ENCODE data around the gene ADAMTS9. TPM values are rescaled to one million over a fixed set of nuclear protein-coding genes. Genes with fewer than 3 reads are reported as not detected.

The ADAMTS9 gene
- total RNA-seq, 6 donors from 2014 or later, result 12.3 to 54.9 (median 26.6) TPM

DNA sequence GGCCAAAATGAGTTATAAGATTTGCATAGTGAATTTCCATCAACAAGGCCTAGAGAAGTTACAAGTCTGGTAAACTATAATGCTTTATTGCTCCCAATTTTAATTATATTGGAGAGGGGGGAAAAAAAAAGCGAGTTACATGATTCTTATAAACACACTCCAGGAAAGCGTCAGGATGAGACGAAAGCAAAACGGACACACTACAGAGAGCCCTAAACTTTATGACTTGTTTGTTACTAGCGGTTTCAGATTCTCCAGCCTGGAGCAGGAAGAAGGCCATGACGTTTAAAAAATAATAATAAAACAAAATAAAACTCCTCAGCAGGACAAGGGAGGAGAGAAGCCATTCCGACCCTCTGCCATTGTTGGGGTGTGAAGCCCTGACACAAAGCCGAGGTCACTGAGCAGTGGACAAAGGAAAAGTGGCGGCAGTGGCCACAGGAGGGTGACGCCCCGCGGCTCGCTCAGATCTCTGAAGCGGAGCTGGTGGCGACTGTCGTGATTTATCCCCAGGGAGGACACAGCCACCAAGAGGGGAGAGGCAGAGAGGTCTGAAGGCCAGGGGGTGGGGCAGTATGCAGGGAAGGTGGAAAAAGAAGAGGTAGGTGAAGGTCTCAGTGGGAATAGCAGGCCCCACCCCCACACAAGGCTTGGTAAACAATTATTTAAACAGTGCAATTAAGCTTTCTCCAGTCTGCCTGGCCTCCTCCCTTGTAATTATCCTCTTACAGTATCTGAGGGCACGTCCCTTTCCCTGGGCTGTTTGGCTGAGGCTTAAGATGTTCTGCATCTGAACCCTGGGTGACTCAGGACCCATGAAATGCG is 45.3 kb downstream of the ADAMTS9 start:
- no peak overlapping the region for H3K4me3 ChIP-seq
- ATAC-seq (ENCODE audit: low FRiP score in 2 of 2) (no peak), DNase-seq (peak in 1 of 2 donors; percentile 53)
- H3K36me3 ChIP-seq, result peaks cover 0 to 59% (median 3%) of the 10 kb centered on the region in 4 donors
- no peaks in the 10 kb centered on the region for H3K27me3 ChIP-seq
- no peaks in the 10 kb centered on the region for H3K9me3 ChIP-seq
- no peak overlapping the region for H3K27ac ChIP-seq
- WGBS, 2 donors, result 91 to 92% methylated on average over 18 of the region's 18 CpGs
- H3K4me1 ChIP-seq, result no peaks in the 10 kb centered on the region
- TF ChIP-seq POLR2AphosphoS5 (IDR thresholded peaks at IDR 0.05) (no peak), POLR2A (IDR thresholded peaks at IDR 0.05) (no peak)

DNA sequence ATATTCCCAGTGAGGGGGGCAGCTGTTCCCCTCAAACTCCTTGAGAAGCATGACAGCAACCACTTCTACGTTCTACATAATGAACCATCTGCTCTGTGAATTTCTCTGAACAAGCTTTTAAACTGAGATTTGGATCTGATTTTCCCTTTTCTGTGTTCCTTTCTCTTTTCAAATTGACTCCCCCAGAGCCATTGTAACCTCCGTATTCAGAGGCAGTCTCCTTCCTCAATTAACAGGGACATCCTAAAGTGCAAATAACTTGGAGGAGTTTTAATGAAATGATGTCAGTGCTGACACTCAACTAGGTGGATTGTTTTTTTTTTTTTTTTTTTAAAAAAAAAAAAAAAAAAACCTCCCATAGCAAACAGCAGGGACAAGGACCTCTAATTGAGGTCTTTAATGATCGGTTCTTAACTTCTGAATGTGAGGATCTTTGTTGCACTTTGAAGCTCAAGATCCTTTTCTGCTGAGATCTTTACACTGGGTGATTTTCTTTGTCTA is 48.8 kb downstream of the ADAMTS9 start:
- no peak for TF ChIP-seq POLR2AphosphoS5 (IDR thresholded peaks at IDR 0.05)
- TF ChIP-seq, protein P1, sequence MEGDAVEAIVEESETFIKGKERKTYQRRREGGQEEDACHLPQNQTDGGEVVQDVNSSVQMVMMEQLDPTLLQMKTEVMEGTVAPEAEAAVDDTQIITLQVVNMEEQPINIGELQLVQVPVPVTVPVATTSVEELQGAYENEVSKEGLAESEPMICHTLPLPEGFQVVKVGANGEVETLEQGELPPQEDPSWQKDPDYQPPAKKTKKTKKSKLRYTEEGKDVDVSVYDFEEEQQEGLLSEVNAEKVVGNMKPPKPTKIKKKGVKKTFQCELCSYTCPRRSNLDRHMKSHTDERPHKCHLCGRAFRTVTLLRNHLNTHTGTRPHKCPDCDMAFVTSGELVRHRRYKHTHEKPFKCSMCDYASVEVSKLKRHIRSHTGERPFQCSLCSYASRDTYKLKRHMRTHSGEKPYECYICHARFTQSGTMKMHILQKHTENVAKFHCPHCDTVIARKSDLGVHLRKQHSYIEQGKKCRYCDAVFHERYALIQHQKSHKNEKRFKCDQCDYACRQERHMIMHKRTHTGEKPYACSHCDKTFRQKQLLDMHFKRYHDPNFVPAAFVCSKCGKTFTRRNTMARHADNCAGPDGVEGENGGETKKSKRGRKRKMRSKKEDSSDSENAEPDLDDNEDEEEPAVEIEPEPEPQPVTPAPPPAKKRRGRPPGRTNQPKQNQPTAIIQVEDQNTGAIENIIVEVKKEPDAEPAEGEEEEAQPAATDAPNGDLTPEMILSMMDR (IDR thresholded peaks at IDR 0.05), result no peak
- TF ChIP-seq POLR2A (IDR thresholded peaks at IDR 0.05), result no peak
- no peak for TF ChIP-seq EP300 (IDR thresholded peaks at IDR 0.05)
- H3K27ac ChIP-seq, result no peak overlapping the region
- DNase-seq (no peak), ATAC-seq (ENCODE audit: low FRiP score in 2 of 2) (no peak)
- no peaks in the 10 kb centered on the region for H3K27me3 ChIP-seq
- H3K9me3 ChIP-seq, result no peaks in the 10 kb centered on the region
- no peak overlapping the region for H3K4me3 ChIP-seq
- H3K36me3 ChIP-seq, result peaks cover 0 to 54% (median 5%) of the 10 kb centered on the region in 4 donors
- H3K4me1 ChIP-seq, result no peaks in the 10 kb centered on the region
- 80 to 82% methylated on average over 3 of the region's 3 CpGs for WGBS, 2 donors

DNA sequence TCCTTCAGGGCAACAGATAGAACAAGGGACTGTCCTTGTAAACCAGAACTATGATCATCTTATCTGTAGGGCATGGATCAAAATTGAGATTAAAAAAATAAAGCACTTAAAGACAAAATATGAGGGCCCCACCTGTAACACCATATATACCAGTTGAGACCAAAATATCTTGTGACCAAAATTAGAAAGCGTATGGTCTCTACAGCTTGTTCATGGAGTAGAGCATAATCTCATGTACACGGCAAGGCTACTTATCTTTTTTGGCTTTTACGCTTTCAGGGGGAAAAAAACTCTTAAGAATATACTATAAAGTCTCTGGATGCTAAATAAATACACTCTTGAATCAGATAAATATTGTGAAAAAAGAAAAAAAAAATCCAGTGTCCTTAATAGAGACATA is 49.3 kb downstream of the ADAMTS9 start:
- Histone ChIP-seq H3K4me3 (no peak overlapping the region), H3K36me3 (peaks cover 0 to 55% (median 6%) of the 10 kb centered on the region in 4 donors), H3K27ac (no peak overlapping the region), H3K4me1 (no peaks in the 10 kb centered on the region), H3K9me3 (no peaks in the 10 kb centered on the region), H3K27me3 (no peaks in the 10 kb centered on the region)
- TF ChIP-seq EP300 (IDR thresholded peaks at IDR 0.05) (no peak), POLR2A (IDR thresholded peaks at IDR 0.05) (no peak), POLR2AphosphoS5 (IDR thresholded peaks at IDR 0.05) (no peak)
- TF ChIP-seq, protein P1 (IDR thresholded peaks at IDR 0.05), result no peak
- ATAC-seq (ENCODE audit: low FRiP score in 2 of 2), result no peak
- WGBS, 2 donors, result 33 to 60% methylated on average over 3 of the region's 3 CpGs
- no peak for DNase-seq

DNA sequence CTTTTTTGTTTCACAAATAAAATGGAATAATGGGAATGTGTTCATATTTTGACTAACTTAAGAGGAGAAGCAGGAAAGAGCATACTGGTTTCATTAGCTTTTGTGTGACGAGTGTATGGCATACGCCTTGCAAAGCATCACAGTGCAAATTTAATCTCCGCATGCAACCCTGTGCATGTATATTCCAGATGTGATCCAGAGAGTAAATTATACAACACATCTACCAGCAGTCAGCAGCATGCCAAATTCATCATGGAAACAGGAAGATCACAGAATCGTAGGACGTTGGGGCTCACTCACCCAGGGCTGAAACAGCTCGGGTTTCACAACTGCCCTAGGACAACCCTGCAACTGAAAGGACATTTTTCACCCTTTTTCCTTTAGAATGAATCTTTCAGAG is 53.4 kb downstream of the ADAMTS9 start:
- TF ChIP-seq POLR2A (IDR thresholded peaks at IDR 0.05) (no peak), POLR2AphosphoS5 (IDR thresholded peaks at IDR 0.05) (no peak), EP300 (IDR thresholded peaks at IDR 0.05) (no peak)
- TF ChIP-seq, protein P1 (IDR thresholded peaks at IDR 0.05), result no peak
- H3K36me3 ChIP-seq, result peaks cover 3 to 70% (median 14%) of the 10 kb centered on the region in 4 donors
- DNase-seq, result no peak

DNA sequence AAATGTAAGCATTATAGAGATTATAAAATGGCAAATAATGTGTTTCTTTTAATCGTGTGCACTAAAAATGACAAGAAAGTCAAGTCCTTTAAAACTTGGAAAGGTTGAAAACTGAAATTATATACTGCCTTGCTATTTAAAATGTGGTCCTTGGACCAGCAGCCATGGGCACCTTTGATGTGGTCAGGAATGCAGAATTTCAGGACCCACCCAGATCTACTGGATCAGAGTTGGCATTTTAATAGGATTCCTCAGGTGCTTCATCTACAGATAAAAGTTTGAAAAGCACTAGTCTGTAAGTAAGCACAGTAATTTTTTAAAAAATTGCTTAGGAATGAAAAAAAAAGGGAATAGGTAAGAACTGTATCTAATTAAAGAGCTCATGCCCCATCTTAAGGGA is 55.8 kb downstream of the ADAMTS9 start:
- Histone ChIP-seq H3K27ac (no peak overlapping the region), H3K9me3 (no peaks in the 10 kb centered on the region), H3K4me1 (peaks cover 0 to 4% (median 0%) of the 10 kb centered on the region in 4 donors), H3K27me3 (no peaks in the 10 kb centered on the region), H3K4me3 (no peak overlapping the region), H3K36me3 (peaks cover 3 to 74% (median 15%) of the 10 kb centered on the region in 4 donors)
- TF ChIP-seq POLR2AphosphoS5 (IDR thresholded peaks at IDR 0.05) (no peak), POLR2A (IDR thresholded peaks at IDR 0.05) (no peak), EP300 (IDR thresholded peaks at IDR 0.05) (no peak)
- TF ChIP-seq, protein P1 (IDR thresholded peaks at IDR 0.05), result no peak
- ATAC-seq (ENCODE audit: low FRiP score in 2 of 2) (no peak), DNase-seq (no peak)
- 76 to 89% methylated on average over 1 of the region's 1 CpG for WGBS, 2 donors

More for the DNA sequence above, 53.4 kb downstream of the ADAMTS9 start:
- Histone ChIP-seq H3K9me3 (no peaks in the 10 kb centered on the region), H3K4me3 (no peak overlapping the region), H3K27ac (no peak overlapping the region), H3K27me3 (no peaks in the 10 kb centered on the region), H3K4me1 (no peaks in the 10 kb centered on the region)
- ATAC-seq (ENCODE audit: low FRiP score in 2 of 2), result no peak
- WGBS, 2 donors, result 63 to 73% methylated on average over 6 of the region's 6 CpGs

All from upper lobe of left lung (tissue), 6 donors.